Activated CD4-positive, CD25-positive, alpha-beta regulatory T cell treated with anti-CD3 and anti-CD28 coated beads, Interleukin-2, amount 50 U/mL, for 16 hours (primary cell): ENCODE results near the gene TMUB2.
"Not testable (repeated sequence)": the region's sequence is repeated elsewhere in the genome, so short reads cannot be mapped to it uniquely, and the experiment has no call there.

Experiments used
- DNase-seq: peaks from one replicate; pipeline ENCODE4 v3.0.0-alpha.2; 2020; ENCODE audit warnings: low read depth, low spot score

The TMUB2 gene

GRCh38 chr17:44219108-44219615 lies 32.4 kb downstream of the TMUB2 start:
- DNase-seq: peak; percentile 40

DNA sequence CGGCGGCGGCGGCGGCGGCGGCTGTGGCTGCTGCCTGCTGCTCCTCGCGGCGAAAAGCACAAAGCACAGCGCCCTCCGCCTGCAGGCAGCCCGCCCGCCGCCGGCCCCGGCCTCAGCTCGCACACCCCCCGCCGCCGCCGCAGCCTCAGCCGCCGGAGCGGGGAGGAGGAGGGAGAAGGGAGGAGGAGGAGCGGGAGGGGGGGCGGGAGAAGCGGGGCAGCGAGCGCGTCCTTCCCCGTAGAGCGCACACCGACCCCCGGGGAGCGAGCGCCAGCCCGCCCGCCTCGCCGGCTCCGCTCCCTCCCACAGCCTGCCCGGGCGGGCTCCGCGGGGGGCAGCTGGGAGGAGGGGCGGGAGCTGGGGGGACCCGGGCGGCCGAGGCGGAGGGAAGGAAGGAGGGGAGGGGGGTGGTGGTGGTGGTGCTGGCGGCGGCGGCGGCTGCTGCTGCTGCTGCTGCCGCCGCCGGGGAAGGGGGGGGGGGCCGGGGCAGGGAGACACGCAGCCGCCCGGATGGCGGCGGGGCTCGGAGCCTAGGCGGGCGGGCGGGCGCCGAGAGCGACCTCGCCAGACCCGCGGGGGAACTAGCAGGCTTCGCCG lies 32.9 kb downstream of the TMUB2 start, which contains the start of gene UBTF:
Gene UBTF (minus strand): TSS at position 60 of the 597 bp plus-strand sequence. CDS start 1,446 bp downstream, outside the sequence.
- peak; percentile 38 for DNase-seq

- no peak for DNase-seq
Measured at GRCh38 chr17:44220213-44221083, 33.7 kb downstream of the TMUB2 start.

- no peak for DNase-seq
Measured at GRCh38 chr17:44221084-44221861, 34.5 kb downstream of the TMUB2 start.

DNA sequence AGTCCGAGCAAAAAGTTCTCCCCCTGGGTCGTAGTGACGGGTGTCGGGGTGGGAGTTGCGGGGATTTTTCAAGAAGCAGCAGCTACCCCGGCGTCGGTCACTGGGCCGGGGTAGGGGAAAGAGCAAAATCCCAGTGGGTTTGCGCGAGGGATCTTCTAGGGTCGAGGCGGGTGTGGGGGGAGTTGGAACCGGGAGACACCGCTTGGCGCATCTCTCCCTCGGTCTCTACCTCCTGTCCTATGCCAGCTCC lies 35.0 kb downstream of the TMUB2 start:
- DNase-seq: no peak

DNA sequence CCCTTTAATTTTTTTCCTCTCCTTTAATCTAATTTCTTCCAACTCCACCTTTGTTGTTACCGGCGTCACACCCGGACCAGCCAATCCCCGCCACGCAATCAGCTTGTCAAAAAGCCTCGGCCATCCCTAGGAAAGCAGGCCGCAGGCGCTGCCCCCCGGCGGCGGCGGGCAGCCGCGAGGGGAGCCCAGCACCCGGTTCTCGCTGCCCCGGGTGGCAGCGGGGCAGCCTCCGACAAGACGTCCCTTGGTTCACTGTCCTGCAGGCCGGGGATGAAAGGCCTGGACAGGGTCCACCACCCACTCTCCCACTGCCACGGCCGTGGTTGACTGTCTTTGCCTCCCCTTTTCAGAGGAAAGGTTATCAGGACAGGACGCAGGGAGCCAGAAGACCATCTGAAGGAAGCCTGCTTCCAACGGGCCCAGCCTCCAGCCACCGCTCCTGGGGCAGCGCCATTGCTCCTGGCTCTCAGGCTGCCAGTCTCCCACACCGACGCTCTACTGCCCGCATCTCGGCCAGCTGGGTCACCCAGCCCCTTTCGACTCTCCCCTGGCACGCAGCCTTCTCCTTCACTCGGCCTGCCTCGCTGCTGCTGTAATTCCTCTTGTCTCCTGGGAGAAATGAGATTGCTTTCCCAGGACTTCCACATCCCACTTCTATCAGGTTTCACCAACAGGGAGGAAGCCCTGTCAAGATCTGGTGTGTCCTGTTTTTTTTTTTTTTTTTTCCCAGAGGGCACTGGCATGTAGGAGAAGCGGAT lies 35.5 kb downstream of the TMUB2 start:
- no peak for DNase-seq

- no peak for DNase-seq
Measured at GRCh38 chr17:44223541-44224071, 36.8 kb downstream of the TMUB2 start.

DNA sequence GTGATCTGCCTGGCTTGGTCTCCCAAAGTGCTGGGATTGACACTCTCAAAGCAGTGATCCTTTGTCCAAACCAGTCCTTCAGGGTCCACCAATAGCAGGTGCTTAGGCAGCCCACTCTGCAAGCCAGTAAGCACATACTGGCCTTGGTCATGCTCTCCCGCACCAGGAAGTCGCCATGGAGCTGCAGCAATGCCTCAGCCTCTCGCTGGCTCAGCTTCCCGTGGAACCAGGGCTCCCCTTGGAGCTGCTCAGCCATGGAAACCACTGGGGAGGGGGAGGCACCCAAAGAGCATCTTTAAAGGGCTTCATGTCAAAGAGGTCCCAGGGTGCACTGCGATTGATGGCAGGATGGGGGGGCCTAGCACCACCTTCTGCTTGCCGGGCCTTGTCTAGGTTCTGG lies 42.3 kb downstream of the TMUB2 start:
- no peak for DNase-seq

- DNase-seq: no peak
Measured at GRCh38 chr17:44230140-44230539, 43.4 kb downstream of the TMUB2 start.

GRCh38 chr17:44232061-44232460 lies 45.3 kb downstream of the TMUB2 start:
- DNase-seq: no peak

DNA sequence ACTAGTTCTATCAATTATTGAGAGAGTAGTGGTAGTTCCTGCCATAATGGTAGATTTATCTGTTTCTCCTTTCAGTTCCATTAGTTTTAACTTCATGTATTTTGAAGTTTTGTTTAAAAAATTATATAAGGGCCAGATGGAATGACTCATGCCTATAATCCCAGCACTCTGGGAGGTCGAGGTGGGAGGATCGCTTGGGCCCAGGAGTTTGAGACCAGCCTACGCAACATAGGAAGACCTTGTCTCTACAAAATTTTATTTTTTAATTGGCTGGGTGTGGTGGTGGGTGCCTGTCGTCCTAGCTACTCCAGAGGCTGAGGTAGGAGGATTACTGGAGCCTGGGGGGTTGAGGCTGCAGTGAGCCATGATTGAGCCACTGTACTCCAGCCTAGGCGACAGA lies 46.8 kb downstream of the TMUB2 start:
- no peak for DNase-seq

GRCh38 chr17:44235583-44235936 lies 48.8 kb downstream of the TMUB2 start:
- no peak for DNase-seq

DNA sequence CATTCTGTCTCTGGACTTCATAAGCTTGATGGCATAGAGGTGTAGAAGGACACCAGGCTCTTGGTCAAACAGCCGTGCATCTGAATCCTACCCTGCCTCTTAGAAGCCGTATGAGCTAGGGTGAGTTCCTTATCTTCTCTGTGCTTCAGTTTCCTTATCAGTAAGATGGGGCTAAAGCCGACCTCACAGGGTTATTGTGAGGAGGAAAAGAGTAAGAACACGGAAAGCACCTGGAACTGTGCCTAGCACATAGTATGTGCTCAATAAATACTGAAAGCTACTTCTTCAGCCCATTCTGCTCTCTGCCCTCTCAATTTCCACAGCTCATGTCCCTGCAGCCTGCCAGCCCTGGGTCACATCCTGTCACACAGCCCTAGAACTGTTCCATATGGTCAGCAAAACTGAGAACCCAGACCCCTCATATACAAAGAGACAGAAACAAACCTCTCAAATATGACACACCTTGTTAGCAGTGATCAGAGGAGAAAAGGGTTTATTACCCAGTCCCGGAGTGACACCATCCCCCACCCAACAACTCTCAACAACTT lies 49.7 kb downstream of the TMUB2 start:
- DNase-seq: no peak

GRCh38 chr17:44237886-44238285 lies 51.1 kb downstream of the TMUB2 start:
- not testable (repeated sequence) for DNase-seq

DNA sequence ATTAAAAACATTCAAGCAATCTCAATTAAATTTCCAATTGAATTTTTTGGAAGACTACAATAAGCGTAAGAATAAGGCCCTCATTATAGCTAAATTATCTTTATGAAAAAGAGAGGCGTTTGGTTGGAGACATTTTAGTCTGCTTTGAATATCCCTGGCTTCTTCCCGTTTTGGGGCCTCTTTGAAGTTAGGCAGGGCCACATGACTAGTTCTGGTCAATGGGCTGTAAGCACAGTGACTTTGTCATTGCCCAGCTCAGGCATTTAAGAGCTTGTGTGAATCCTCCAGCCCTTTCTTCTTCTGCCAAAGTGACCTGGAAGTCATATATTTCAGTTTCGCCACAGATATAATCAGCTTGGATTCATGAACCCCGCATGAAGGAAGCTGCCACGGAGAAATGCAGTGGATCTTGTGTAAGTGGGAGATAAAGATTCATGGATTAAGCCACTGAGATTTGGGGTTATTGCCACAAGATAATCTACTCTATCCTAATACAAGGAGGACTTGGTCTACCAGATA lies 54.4 kb downstream of the TMUB2 start:
- DNase-seq: no peak
